Fibroblast of lung (primary cell): Measurements from ENCODE around the gene NEDD4L. TPM values are rescaled to one million over a fixed set of nuclear protein-coding genes. Genes with fewer than 3 reads are reported as not detected.

Experiments used
- DNase-seq, 2 donors: peaks; one replicate each; pipeline versions ENCODE4 v3.0.0 to v3.0.0-alpha.2; 2010; ENCODE audit warnings: low read depth in 2 of 2
- H2AFZ ChIP-seq: 2 replicates; pipeline ENCODE4 v1.5.1; 2012; ENCODE audit warnings: low read length, control low read depth, inconsistent platforms
- H3K27ac ChIP-seq: 2 replicates; pipeline ENCODE4 v1.5.1; 2011; ENCODE audit warnings: low read length, control low read depth; ENCODE audit not compliant: insufficient read depth
- H3K27me3 ChIP-seq: 2 replicates; pipeline ENCODE4 v1.5.1; 2011; ENCODE audit warnings: mild to moderate bottlenecking, low read length; ENCODE audit not compliant: control insufficient read depth, insufficient read depth
- H3K36me3 ChIP-seq: 2 replicates; pipeline ENCODE4 v1.5.1; 2011; ENCODE audit warnings: low read length; ENCODE audit not compliant: control insufficient read depth, insufficient read depth
- H3K4me1 ChIP-seq: 2 replicates; pipeline ENCODE4 v1.5.1; 2011; ENCODE audit warnings: low read length; ENCODE audit not compliant: control insufficient read depth, insufficient read depth; ENCODE audit errors: extremely low read depth
- H3K4me2 ChIP-seq: 2 replicates; pipeline ENCODE4 v1.5.1; 2011; ENCODE audit warnings: low read length, control low read depth; ENCODE audit not compliant: insufficient read depth; ENCODE audit errors: extremely low read depth
- H3K4me3 ChIP-seq, 4 experiments: fragments of 200-600 bp in 1 of 4; sonication (generic) in 1 of 4; replicated peaks in 1 of 4; 2 replicates each; pipeline ENCODE4 v1.5.1; 2011 to 2016; ENCODE audit warnings: low read length in 4 of 4, low read depth in 3 of 4, mild to moderate bottlenecking in 3 of 4, control low read depth in 2 of 4, inconsistent platforms in 1 of 4, mixed read lengths in 1 of 4; ENCODE audit not compliant: insufficient read depth in 1 of 4; ENCODE audit errors: control extremely low read depth in 1 of 4
- H3K79me2 ChIP-seq: 2 replicates; pipeline ENCODE4 v1.5.1; 2012; ENCODE audit warnings: mild to moderate bottlenecking, low read length, inconsistent platforms; ENCODE audit not compliant: control insufficient read depth, insufficient read depth
- H3K9ac ChIP-seq: 2 replicates; pipeline ENCODE4 v1.5.1; 2011; ENCODE audit warnings: mild to moderate bottlenecking, low read length, control low read depth; ENCODE audit not compliant: insufficient read depth
- H3K9me3 ChIP-seq: 2 replicates; pipeline ENCODE4 v1.5.1; 2012; ENCODE audit warnings: low read depth, low read length; ENCODE audit not compliant: control insufficient read depth, insufficient read depth
- H4K20me1 ChIP-seq: 2 replicates; pipeline ENCODE4 v1.5.1; 2011; ENCODE audit warnings: low read length; ENCODE audit not compliant: control insufficient read depth, insufficient read depth; ENCODE audit errors: extremely low read depth
- CTCF ChIP-seq, 2 donors: IDR thresholded peaks in 1 of 2; conservative IDR thresholded peaks in 1 of 2; 1 replicate in 1 of 2; 2 replicates in 1 of 2; pipeline ENCODE4 v1.5.1; 2011 to 2012; ENCODE audit warnings: low read length in 2 of 2, control low read depth in 1 of 2, inconsistent platforms in 1 of 2, low read depth in 1 of 2, mild to moderate bottlenecking in 1 of 2
- EZH2 ChIP-seq: IDR thresholded peaks from 2 replicates; pipeline ENCODE4 v1.5.1; 2012; ENCODE audit warnings: low read length, control low read depth, mild to moderate bottlenecking; ENCODE audit errors: missing control alignments
- polyA plus RNA-seq, 2 donors: library from polyadenylated mRNA; depleted of rRNA in 1 of 2; stranded (reverse) in 1 of 2; unstranded in 1 of 2; fragments of >200 nt; gene quantifications; 2 replicates each; pipeline ENCODE4 v1.2.1, GENCODE V29; 2011 to 2012; ENCODE audit warnings: missing spikeins in 1 of 2
- total RNA-seq: library from RNA; depleted of rRNA; stranded (reverse); fragments of >200 nt; gene quantifications from 2 replicates; pipeline ENCODE4 v1.2.1, GENCODE V29; 2014

Gene NEDD4L
- total and polyA plus RNA-seq, 2 donors (not counting 1 experiment from before 2014, with no cell fraction given), result 5.5 to 18.7 TPM

GRCh38 chr18:58350526-58350925 lies 306.5 kb downstream of the NEDD4L start:
- Histone ChIP-seq H3K4me3 (no peak overlapping the region), H3K36me3 (no peaks in the 10 kb centered on the region), H3K79me2 (no peaks in the 10 kb centered on the region), H3K27ac (no peak overlapping the region), H2AFZ (no peak overlapping the region), H3K27me3 (no peaks in the 10 kb centered on the region), H3K4me1 (no peaks in the 10 kb centered on the region), H3K9ac (no peak overlapping the region), H4K20me1 (no peaks in the 10 kb centered on the region), H3K9me3 (no peaks in the 10 kb centered on the region), H3K4me2 (no peak overlapping the region)
- peak in 1 of 2 donors; percentile 30 for DNase-seq
- TF ChIP-seq EZH2 (no peak), CTCF (conservative IDR thresholded peaks at IDR 0.05 in 1 of 2, IDR thresholded peaks at IDR 0.05 in 1 of 2; ENCODE audit: low read depth in 1 of 2, low read length in 2 of 2) (no peak)

GRCh38 chr18:58351776-58352175 lies 307.8 kb downstream of the NEDD4L start:
- no peak overlapping the region for H3K9ac ChIP-seq
- no peaks in the 10 kb centered on the region for H3K9me3 ChIP-seq
- no peak overlapping the region for H2AFZ ChIP-seq
- no peak overlapping the region for H3K4me2 ChIP-seq
- no peak for DNase-seq
- H3K4me1 ChIP-seq, result no peaks in the 10 kb centered on the region
- no peaks in the 10 kb centered on the region for H4K20me1 ChIP-seq
- no peak overlapping the region for H3K4me3 ChIP-seq
- no peaks in the 10 kb centered on the region for H3K79me2 ChIP-seq
- TF ChIP-seq CTCF (conservative IDR thresholded peaks at IDR 0.05 in 1 of 2, IDR thresholded peaks at IDR 0.05 in 1 of 2; ENCODE audit: low read depth in 1 of 2, low read length in 2 of 2), result no peak
- TF ChIP-seq EZH2, result no peak
- no peaks in the 10 kb centered on the region for H3K27me3 ChIP-seq
- no peak overlapping the region for H3K27ac ChIP-seq
- no peaks in the 10 kb centered on the region for H3K36me3 ChIP-seq

GRCh38 chr18:58353581-58353980 lies 309.6 kb downstream of the NEDD4L start:
- no peaks in the 10 kb centered on the region for H3K4me1 ChIP-seq
- H2AFZ ChIP-seq, result no peak overlapping the region
- no peaks in the 10 kb centered on the region for H3K79me2 ChIP-seq
- no peak overlapping the region for H3K9ac ChIP-seq
- H3K4me2 ChIP-seq, result no peak overlapping the region
- H3K27ac ChIP-seq, result no peak overlapping the region
- no peaks in the 10 kb centered on the region for H3K36me3 ChIP-seq
- H3K4me3 ChIP-seq, result no peak overlapping the region
- H3K9me3 ChIP-seq, result no peaks in the 10 kb centered on the region
- TF ChIP-seq CTCF (conservative IDR thresholded peaks at IDR 0.05 in 1 of 2, IDR thresholded peaks at IDR 0.05 in 1 of 2; ENCODE audit: low read depth in 1 of 2, low read length in 2 of 2) (no peak), EZH2 (no peak)
- no peaks in the 10 kb centered on the region for H3K27me3 ChIP-seq
- DNase-seq, result no peak
- H4K20me1 ChIP-seq, result no peaks in the 10 kb centered on the region
